DOHH2 (cell line): Measurements from ENCODE around the gene CADPS.

Source experiments
- EZH2phosphoT487 ChIP-seq: fragments of 200-600 bp; sonication (generic); IDR thresholded peaks from 2 replicates; pipeline ENCODE4 v1.6.1; 2017; ENCODE audit warnings: borderline replicate concordance, mild to moderate bottlenecking, antibody characterized with exemption, low read length, moderate library complexity, mixed read lengths
- TF ChIP-seq, protein P1 (sequence below): fragments of 200-600 bp; sonication (generic); IDR thresholded peaks from one replicate; pipeline ENCODE4 v1.5.1; 2014; ENCODE audit warnings: antibody characterized with exemption, mild to moderate bottlenecking, low read depth, low read length; ENCODE audit not compliant: poor library complexity, severe bottlenecking

DNA sequence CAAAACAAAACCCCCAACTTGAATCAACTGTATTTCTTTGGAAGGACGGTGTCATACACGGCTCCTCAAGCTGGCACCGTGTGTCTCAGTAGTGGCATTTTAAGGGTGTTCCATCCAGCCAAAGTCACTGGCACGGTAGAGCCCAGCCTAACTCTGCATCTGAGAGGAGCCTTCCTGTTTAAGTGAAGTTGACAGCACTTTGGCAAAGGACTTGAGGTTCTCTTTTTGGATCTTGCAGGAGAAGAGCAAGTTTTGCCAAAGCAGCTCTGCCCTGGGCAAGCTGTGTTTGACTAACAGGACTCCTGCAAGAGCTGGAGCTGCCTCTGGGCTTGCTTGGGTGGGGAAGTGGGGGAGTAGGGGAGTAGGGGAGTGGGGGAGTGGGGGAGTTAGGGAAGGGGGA is 392.3 kb downstream of the CADPS start:
- TF ChIP-seq, protein P1, sequence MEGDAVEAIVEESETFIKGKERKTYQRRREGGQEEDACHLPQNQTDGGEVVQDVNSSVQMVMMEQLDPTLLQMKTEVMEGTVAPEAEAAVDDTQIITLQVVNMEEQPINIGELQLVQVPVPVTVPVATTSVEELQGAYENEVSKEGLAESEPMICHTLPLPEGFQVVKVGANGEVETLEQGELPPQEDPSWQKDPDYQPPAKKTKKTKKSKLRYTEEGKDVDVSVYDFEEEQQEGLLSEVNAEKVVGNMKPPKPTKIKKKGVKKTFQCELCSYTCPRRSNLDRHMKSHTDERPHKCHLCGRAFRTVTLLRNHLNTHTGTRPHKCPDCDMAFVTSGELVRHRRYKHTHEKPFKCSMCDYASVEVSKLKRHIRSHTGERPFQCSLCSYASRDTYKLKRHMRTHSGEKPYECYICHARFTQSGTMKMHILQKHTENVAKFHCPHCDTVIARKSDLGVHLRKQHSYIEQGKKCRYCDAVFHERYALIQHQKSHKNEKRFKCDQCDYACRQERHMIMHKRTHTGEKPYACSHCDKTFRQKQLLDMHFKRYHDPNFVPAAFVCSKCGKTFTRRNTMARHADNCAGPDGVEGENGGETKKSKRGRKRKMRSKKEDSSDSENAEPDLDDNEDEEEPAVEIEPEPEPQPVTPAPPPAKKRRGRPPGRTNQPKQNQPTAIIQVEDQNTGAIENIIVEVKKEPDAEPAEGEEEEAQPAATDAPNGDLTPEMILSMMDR, result no peak
- no peak for TF ChIP-seq EZH2phosphoT487
